ENCODE data around the gene RFX3.

The RFX3 gene

DNA sequence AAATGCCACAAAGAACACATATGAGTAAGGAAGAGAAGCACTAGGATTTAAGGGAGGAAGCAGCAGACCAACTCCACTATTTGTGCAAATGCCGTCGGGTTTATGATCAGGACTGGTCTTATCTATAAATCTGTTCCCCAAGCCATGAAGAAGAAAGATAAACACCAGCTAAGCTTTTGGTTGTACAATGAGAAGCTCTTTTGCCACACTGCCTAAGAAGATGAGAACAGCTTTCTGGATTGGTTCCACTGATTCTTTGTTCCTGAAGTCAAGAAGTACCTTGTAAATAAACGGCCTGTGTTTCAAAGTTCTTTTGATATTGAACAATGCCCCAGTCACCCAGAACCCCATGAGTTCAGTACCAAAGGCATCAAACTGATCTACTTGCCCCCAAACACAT, 93.9 kb downstream of the RFX3 start:
- DNase-seq = no peak

- no peak for DNase-seq
These were observed 105.9 kb downstream of the RFX3 start for GRCh38 chr9:3419893-3420292.

GRCh38 chr9:3415906-3416305, 109.9 kb downstream of the RFX3 start:
- no peak for DNase-seq

DNA sequence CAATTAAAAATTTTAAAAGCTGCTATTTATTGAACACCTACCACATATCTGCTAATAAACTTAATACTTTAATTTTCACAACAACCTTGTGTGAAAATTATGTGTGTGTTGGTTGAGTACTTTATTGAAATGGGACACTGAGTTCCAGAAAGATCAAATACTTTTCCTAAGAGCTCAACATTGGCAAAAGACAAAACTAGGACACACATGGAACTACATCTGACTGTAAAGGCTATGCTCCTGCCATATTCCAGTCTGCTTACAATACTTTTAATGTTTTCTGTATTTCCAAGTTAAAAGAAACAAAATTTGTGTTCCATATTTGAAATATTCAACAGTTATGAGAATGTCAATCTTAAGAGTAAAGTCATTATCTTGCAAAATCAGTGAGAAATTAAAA, 111.8 kb downstream of the RFX3 start:
- DNase-seq = no peak

DNA sequence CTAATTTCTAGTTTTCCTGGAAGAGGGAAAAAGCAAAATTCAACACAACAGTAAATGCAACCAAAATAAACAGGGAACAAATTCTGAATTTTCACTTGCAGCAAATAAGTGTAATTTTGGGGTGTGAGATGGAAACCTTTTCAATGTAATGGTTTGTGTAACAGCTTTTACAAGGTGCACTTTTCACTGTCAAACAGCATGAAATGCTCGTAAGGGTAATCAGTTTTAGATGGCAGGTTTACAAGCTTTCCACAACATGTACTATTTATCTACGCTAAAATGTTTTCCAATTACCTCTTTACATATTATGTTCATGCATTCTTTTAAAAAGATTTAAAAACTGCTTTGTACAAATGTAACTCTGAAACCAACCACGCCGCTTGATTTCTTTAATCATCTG, 115.3 kb downstream of the RFX3 start:
- DNase-seq = no peak

GRCh38 chr9:3409453-3409852, 116.3 kb downstream of the RFX3 start:
- DNase-seq = no peak

DNA sequence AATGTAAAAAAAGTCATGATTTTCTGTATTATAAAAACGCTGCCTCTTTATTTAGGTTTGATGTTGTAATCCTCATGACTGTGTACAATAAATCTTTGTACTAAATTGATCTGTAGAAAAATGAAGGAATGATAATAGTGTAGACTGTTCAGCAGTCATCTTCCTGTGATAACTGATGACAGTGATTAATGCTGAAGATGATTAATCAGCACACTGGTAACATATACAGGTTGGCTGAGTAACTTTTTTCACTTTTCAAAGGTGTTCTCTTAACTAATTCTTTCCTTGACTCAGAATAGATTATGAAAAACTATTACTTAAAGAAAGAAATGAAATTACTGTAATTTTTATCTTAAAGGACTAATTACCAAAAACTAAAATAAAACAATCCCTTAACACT, 122.5 kb downstream of the RFX3 start:
- no peak for DNase-seq

- peak; percentile 86 for DNase-seq
These were observed 124.4 kb downstream of the RFX3 start for GRCh38 chr9:3401221-3401954.

DNA sequence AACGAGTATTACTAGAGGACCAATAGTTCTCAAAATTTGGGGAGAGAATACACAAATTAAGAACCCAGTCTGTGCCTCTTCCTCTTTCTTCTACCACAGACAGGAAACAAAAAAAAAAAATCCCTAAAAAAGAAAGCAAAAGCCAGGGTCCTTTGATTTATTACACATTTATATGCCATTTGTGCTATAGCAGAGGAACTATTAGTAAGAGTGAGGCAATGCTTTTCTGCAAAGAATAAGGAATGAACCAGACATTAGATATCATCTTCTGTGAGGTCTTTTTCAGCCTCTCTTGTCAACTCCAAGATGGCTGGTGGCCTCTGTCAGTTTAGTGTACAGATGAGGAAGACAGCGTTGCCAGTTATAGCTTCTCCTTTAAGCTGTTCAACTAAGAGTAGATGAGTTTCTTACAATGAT, 127.6 kb downstream of the RFX3 start:
- DNase-seq = no peak

DNA sequence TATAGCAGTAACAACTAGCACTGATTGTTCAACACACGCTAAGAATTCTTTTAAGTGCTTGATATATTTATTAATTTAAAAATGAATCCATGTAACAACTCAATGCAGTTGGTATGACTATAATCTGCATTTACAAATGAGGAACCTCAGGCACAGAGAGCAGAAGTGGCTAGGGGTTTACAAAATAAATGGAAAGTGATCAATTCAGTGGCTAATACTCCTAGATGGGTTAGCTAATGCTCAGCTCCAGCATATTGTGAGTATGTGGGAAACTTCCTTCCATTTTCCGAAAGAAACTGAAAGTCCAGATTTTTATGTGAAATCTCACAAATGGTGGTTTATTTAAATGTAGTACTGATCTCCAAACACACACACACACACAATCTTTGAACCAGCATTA, 128.0 kb downstream of the RFX3 start:
- DNase-seq = no peak

DNA sequence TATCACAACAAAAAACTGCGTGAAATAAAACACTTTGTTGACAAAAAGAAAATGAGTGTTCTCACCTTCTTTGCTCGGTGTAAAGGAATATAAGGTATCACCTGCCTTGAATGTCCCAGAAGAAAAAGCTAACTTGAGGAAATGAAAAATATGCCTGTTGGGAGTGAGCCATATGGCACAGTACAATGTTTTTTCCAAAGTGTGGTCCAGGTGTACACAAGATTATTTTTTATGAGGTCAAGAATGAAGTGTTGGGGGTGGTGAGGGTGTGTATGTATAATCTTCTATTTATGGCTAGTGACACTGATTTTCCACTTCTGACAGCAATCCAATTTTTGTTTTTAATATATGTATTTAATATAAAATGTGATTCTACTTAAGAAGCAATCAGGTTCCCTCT, 134.4 kb downstream of the RFX3 start:
- no peak for DNase-seq

GRCh38 chr9:3386753-3387152, 139.0 kb downstream of the RFX3 start:
- no peak for DNase-seq

DNA sequence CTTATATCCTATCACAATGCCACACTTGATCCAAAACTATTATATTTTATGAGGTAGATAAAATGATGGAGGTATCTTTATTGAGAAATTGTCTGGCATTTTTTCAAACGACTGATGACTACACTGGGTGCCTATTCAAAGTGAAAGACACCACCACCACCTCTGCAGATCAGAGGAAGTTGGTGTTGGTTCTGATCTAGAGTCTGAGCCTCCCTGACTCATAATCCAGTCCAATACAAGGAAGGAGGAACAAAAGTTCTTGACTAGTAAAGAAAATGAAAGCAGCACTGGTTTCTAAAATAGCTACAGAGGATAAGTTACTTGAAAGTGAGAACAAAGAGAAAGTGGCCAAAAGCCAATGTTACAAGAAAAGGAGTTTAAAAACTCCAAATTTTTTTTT, 139.9 kb downstream of the RFX3 start:
- DNase-seq = no peak

GRCh38 chr9:3371842-3372241, 154.0 kb downstream of the RFX3 start:
- no peak for DNase-seq

GRCh38 chr9:3370715-3371114, 155.1 kb downstream of the RFX3 start:
- DNase-seq = no peak

- no peak for DNase-seq
These were observed 158.6 kb downstream of the RFX3 start for GRCh38 chr9:3367185-3367584.

GRCh38 chr9:3361689-3362392, 164.0 kb downstream of the RFX3 start:
- DNase-seq = no peak

DNA sequence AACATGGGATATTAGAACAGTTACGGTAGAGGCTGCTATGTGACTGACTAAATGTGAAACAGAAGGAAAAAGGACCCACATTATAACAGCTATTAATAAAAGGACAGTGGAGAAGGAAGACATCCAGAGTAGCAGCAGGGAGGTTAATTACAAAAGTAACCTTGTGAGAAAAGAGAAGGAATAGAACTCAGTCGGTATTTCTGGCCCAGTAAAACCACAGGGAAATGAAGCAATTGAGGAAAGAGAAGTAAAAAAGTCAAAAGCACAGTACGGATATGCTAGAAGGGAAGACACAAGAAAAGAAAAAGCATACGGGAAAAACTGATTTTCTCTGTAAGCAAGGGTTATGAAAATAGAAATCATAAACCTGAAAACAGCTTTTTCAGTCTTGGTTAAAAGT, 164.7 kb downstream of the RFX3 start:
- no peak for DNase-seq

DNA sequence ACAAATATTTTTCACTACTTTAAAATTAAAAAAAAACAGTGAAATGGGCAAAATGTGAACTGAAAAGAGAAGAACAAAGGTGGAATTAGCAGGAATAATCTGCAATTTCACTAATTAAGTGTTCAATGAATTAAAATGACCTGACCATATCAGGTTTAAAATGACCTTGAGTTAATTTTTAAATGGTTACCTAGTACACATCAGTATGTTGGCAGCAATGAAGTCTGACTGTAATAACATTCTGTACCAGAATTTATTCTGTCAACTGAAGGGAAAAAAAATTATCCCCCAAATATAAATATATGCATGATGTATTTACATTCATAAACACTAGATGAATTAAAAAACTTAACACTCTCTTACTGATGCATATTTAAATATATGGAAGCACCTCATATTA, 165.6 kb downstream of the RFX3 start:
- DNase-seq = no peak

GRCh38 chr9:3359778-3360177, 166.0 kb downstream of the RFX3 start:
- no peak for DNase-seq

DNA sequence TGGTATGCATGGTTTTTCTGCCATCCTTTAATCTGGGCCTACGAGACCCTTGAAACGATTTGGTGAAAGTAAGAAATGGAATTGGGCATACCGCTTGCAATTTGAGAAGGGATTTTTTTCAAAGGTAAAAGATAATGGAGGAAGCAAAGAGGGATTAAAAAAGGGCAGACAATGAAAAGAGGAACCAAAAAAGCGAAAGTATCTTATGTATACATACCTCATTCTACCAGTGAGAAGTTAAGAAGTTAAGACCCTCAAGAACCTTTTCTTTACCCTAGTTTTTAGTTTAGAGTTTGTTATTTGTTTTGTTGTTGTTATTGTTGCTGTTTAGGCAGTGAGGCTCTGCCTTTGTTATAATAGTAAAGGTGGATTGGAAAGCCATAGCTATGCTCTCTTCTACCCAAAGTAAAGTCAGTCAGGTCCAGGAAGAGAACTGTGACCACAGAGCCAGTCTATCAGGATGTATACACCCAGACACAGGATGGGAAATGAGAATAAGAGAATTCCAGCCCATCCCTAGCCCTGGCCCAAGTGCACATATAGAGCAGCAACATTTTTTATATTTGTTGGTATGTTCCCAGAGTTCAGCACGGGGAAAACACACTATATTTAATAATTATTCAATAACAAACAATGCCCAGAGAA, 166.6 kb downstream of the RFX3 start:
- DNase-seq = no peak

DNA sequence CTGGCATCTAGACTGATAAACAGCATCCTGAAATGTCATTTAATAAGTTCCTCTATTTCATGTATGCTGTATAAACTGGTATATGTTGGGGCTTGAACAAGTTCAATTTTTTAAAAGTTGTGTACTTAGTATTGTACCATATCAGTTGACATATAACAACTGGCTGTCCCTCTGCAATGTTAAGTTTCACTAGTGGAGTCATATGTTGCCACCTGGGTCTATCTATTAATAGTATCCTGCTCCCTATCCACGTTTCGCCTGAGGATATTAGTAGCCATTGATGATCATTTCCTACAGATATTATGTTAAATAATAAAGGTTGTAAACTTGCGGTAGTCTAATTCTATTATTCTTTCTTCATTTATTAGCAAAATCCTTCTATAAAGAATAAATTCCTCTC, 177.6 kb downstream of the RFX3 start:
- DNase-seq = no peak

DNA sequence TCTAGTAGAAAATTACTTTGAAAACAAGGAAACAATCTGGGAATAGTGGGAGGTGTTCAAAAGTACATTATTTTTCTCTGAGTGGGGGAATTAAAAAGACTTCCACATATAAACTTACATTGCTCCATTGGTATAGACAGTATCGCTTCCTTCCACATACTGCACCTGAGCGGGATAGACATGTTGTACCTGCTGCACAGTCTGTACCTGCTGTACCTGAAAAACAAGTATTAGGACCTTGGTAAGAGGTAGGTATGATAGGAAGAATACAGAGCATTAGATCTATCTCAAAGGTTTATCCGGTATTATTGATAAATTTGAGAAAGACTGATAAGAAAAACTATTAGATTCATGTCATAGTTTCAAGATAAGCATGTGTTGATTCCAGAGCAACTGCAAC, 179.3 kb downstream of the RFX3 start:
- DNase-seq = no peak

- DNase-seq = no peak
These were observed 182.1 kb downstream of the RFX3 start for GRCh38 chr9:3343671-3344070.

Measured in NCI-H1105 (cell line).